Upper lobe of right lung (tissue), 1 donor: ENCODE results near the gene ARHGEF2. TPM values are rescaled to one million over a fixed set of nuclear protein-coding genes. Genes with fewer than 3 reads are reported as not detected.
A peak's percentile ranks its signal among the peaks of the same experiment; 100 is the strongest.
"Not testable (repeated sequence)": the region's sequence is repeated elsewhere in the genome, so short reads cannot be mapped to it uniquely, and the experiment has no call there.

Source experiments
- ATAC-seq: fragments of 200-7000 bp; cut with Tn5 transposase; one replicate; pipeline ENCODE4 v1.9.1; 2020; ENCODE audit warnings: mild to moderate bottlenecking, moderate library complexity
- DNase-seq: peaks from one replicate; pipeline ENCODE4 v3.0.0-alpha.2; 2020
- H3K27ac ChIP-seq: fragments of 200-600 bp; one replicate; pipeline ENCODE4 v1.8.0; 2022
- H3K27me3 ChIP-seq: fragments of 200-600 bp; one replicate; pipeline ENCODE4 v1.8.0; 2022; ENCODE audit warnings: mild to moderate bottlenecking
- H3K36me3 ChIP-seq: fragments of 200-600 bp; one replicate; pipeline ENCODE4 v1.8.0; 2022
- H3K4me1 ChIP-seq: fragments of 200-600 bp; one replicate; pipeline ENCODE4 v1.8.0; 2022
- H3K4me3 ChIP-seq: fragments of 200-600 bp; one replicate; pipeline ENCODE4 v1.8.0; 2022; ENCODE audit warnings: mild to moderate bottlenecking
- H3K9me3 ChIP-seq: fragments of 200-600 bp; one replicate; pipeline ENCODE4 v1.8.0; 2022
- CTCF ChIP-seq: fragments of 200-600 bp; IDR thresholded peaks from one replicate; pipeline ENCODE4 v1.8.0; 2022; ENCODE audit warnings: antibody characterized with exemption
- intact Hi-C: fragments of 100-400 bp; cut with DNase I; formaldehyde crosslinking; loops from one replicate; pipeline ENCODE4 v1.11.0; 2022
- total RNA-seq: library from RNA; stranded (reverse); fragmentation: NEBNext Ultra II Directional; extraction: Animal tissue kit (Norgen Biotek cat#: 25700); gene quantifications from one replicate; pipeline ENCODE4 v1.2.1, GENCODE V29; 2021
- donor health status: DM: no; HTN: yes; CAD: no; lungs with severe emphysema.

Gene ARHGEF2
- total RNA-seq, 1 donor from 2014 or later = 220 TPM

GRCh38 chr1:155990005-155990739, 11.8 kb upstream of the ARHGEF2 start:
- intact Hi-C loops = no loop called here
- H3K27ac ChIP-seq = peak overlapping the region; percentile 47
- TF ChIP-seq CTCF = no peak

GRCh38 chr1:155989242-155990004, 11.1 kb upstream of the ARHGEF2 start:
- peak; percentile 99 for TF ChIP-seq CTCF
- ATAC-seq = peak; percentile 94
- DNase-seq = peak; percentile 85
- H3K27ac ChIP-seq = peak overlapping the region; percentile 47
- no peaks in the 10 kb centered on the region for H3K36me3 ChIP-seq
- H3K27me3 ChIP-seq = no peaks in the 10 kb centered on the region
- intact Hi-C loops = loop anchor here (5.0 kb wide), 1 partner anchor 47 kb away; the partner anchor contains the start of gene RXFP4
- peak overlapping the region; percentile 41 for H3K4me3 ChIP-seq
- H3K9me3 ChIP-seq = no peaks in the 10 kb centered on the region
- peaks cover 24% of the 10 kb centered on the region for H3K4me1 ChIP-seq

More at GRCh38 chr1:155990005-155990739, 11.8 kb upstream of the ARHGEF2 start:
- Histone ChIP-seq H3K4me3 (no peak overlapping the region), H3K4me1 (peaks cover 24% of the 10 kb centered on the region), H3K27me3 (no peaks in the 10 kb centered on the region), H3K9me3 (no peaks in the 10 kb centered on the region), H3K36me3 (no peaks in the 10 kb centered on the region)
- DNase-seq (no peak), ATAC-seq (peak; percentile 66)

- ATAC-seq, H3K9me3 ChIP-seq, H3K36me3 ChIP-seq, H3K27me3 ChIP-seq, H3K4me3 ChIP-seq, DNase-seq, H3K27ac ChIP-seq: not testable (repeated sequence)
- intact Hi-C loops = loop anchor here (5.0 kb wide), 1 partner anchor 43 kb away; the partner anchor contains the start of gene RXFP4
- H3K4me1 ChIP-seq = peaks cover 49% of the 10 kb centered on the region
Observed at GRCh38 chr1:155984903-155985645, 6.7 kb upstream of the ARHGEF2 start.

GRCh38 chr1:155984341-155984740, 6.0 kb upstream of the ARHGEF2 start:
- peaks cover 51% of the 10 kb centered on the region for H3K4me1 ChIP-seq
- H3K27me3 ChIP-seq = no peaks in the 10 kb centered on the region
- no peak for TF ChIP-seq CTCF
- no peaks in the 10 kb centered on the region for H3K36me3 ChIP-seq
- no peaks in the 10 kb centered on the region for H3K9me3 ChIP-seq
- peak overlapping the region; percentile 93 for H3K27ac ChIP-seq
- DNase-seq (no peak), ATAC-seq (no peak)
- intact Hi-C loops = no loop called here
- H3K4me3 ChIP-seq = no peak overlapping the region

- Histone ChIP-seq H3K4me1 (peaks cover 50% of the 10 kb centered on the region), H3K27me3 (no peaks in the 10 kb centered on the region), H3K9me3 (no peaks in the 10 kb centered on the region), H3K27ac (peak overlapping the region; percentile 93), H3K4me3 (peak overlapping the region; percentile 0), H3K36me3 (no peaks in the 10 kb centered on the region)
- intact Hi-C loops = no loop called here
- no peak for DNase-seq
- TF ChIP-seq CTCF = no peak
- ATAC-seq = no peak
Observed at GRCh38 chr1:155983191-155984024, 5.1 kb upstream of the ARHGEF2 start.
